GM12878 (cell line): ENCODE data around the gene C1QTNF7.

ENCODE experiments used
- ATF7 ChIP-seq: fragments of 450-650 bp; IDR thresholded peaks from 2 replicates; pipeline ENCODE4 v1.6.1; 2016; ENCODE audit warnings: low read depth, mild to moderate bottlenecking
- CTCF ChIP-seq, 3 experiments: IDR thresholded peaks in 2 of 3; conservative IDR thresholded peaks in 1 of 3; 2 replicates each; pipeline ENCODE4 v1.5.1; 2011; ENCODE audit warnings: low read depth in 3 of 3, low read length in 3 of 3, mild to moderate bottlenecking in 3 of 3, control low read depth in 2 of 3, moderate library complexity in 2 of 3, inconsistent platforms in 1 of 3, mixed read lengths in 1 of 3; ENCODE audit not compliant: control insufficient read depth in 2 of 3, insufficient read depth in 1 of 3; ENCODE audit errors: extremely low read depth in 1 of 3
- EZH2 ChIP-seq: IDR thresholded peaks from 2 replicates; pipeline ENCODE4 v1.6.1; 2012; ENCODE audit warnings: low read depth, mild to moderate bottlenecking, control low read depth, inconsistent platforms, low read length, borderline replicate concordance; ENCODE audit not compliant: control insufficient read depth
- ZNF274 ChIP-seq: IDR thresholded peaks from one replicate; pipeline ENCODE4 v1.8.0; 2011; ENCODE audit not compliant: insufficient read length, insufficient read depth

GRCh38 chr4:15479089-15479912 lies 51.5 kb downstream of the C1QTNF7 start:
- peak; percentile 51 to 74 (median 57); a peak in 5 of 6 replicates for TF ChIP-seq CTCF (IDR thresholded peaks at IDR 0.05 in 2 of 3, conservative IDR thresholded peaks at IDR 0.05 in 1 of 3; ENCODE audit: control insufficient read depth in 2 of 3, extremely low read depth in 1 of 3, insufficient read depth in 1 of 3, low read depth in 3 of 3, low read length in 3 of 3)
- no peak for TF ChIP-seq EZH2
- no peak for TF ChIP-seq ATF7
- no peak for TF ChIP-seq ZNF274
